IMR-90 (cell line): ENCODE data around the gene SIM2. TPM values are rescaled to one million over a fixed set of nuclear protein-coding genes. Genes with fewer than 3 reads are reported as not detected.

ENCODE experiments used
- ATAC-seq: fragments of 200-7000 bp; cut with Tn5 transposase; 2 replicates; pipeline ENCODE4 v1.9.1; 2020; ENCODE audit warnings: low read depth, mild to moderate bottlenecking, moderate library complexity
- BruUV-seq: library from RNA; stranded (reverse); fragments of 400-500 nt; replicated peaks from 2 replicates; lab custom pipeline; 2021; lab: Mats Ljungman, UMichigan
- CTCF ChIA-PET: fragments of 300-600 bp; formaldehyde crosslinking; extraction: SDS; loops from one replicate; lab custom pipeline; 2021; ENCODE audit warnings: antibody characterized with exemption; lab: Yijun Ruan, JAX
- POLR2A ChIA-PET: fragments of 300-600 bp; sonication (Branson Sonifier 250); formaldehyde crosslinking; loops from one replicate; lab custom pipeline; 2022; ENCODE audit warnings: antibody characterized with exemption; ENCODE audit not compliant: unreplicated experiment; lab: Charles Lee
- DNase-seq: peaks from one replicate; pipeline ENCODE4 v3.0.0; 2013
- H2AFZ ChIP-seq: replicated peaks from 2 replicates; pipeline ENCODE3; 2013; ENCODE audit warnings: low read length, mild to moderate bottlenecking; ENCODE audit not compliant: poor library complexity
- H2AK5ac ChIP-seq: 2 replicates; pipeline ENCODE4 v1.6.1; 2013; ENCODE audit warnings: low read depth, low read length, inconsistent platforms
- H2AK9ac ChIP-seq: replicated peaks from 2 replicates; pipeline ENCODE3; 2013; ENCODE audit warnings: mild to moderate bottlenecking, low read depth, low read length, moderate library complexity; ENCODE audit not compliant: poor library complexity
- H2BK120ac ChIP-seq: 2 replicates; pipeline ENCODE4 v1.6.1; 2013; ENCODE audit warnings: low read depth, low read length, inconsistent platforms
- H2BK15ac ChIP-seq: 3 replicates; pipeline ENCODE4 v1.6.1; 2013; ENCODE audit warnings: low read depth, low read length, inconsistent platforms
- H2BK20ac ChIP-seq: 2 replicates; pipeline ENCODE4 v1.6.1; 2013; ENCODE audit warnings: low read depth, mild to moderate bottlenecking, inconsistent platforms, low read length, moderate library complexity
- H2BK5ac ChIP-seq: 2 replicates; pipeline ENCODE4 v1.6.1; 2013; ENCODE audit warnings: mild to moderate bottlenecking, low read depth, low read length, inconsistent platforms; ENCODE audit not compliant: poor library complexity, severe bottlenecking
- H3K14ac ChIP-seq: replicated peaks from 2 replicates; pipeline ENCODE4 v1.6.1; 2013; ENCODE audit warnings: low read depth, low read length, inconsistent platforms
- H3K18ac ChIP-seq: 2 replicates; pipeline ENCODE4 v1.6.1; 2013; ENCODE audit warnings: low read depth, low read length, control low read depth
- H3K23ac ChIP-seq: 2 replicates; pipeline ENCODE4 v1.6.1; 2013; ENCODE audit warnings: low read depth, low read length, inconsistent platforms
- H3K27ac ChIP-seq: 2 replicates; pipeline ENCODE4 v1.5.1; 2013; ENCODE audit warnings: mild to moderate bottlenecking, control low read depth, low read length; ENCODE audit not compliant: insufficient read depth
- H3K27me3 ChIP-seq: 2 replicates; pipeline ENCODE4 v1.6.1; 2013; ENCODE audit warnings: low read length; ENCODE audit not compliant: control insufficient read depth, insufficient read depth
- H3K36me3 ChIP-seq: 2 replicates; pipeline ENCODE4 v1.6.1; 2013; ENCODE audit warnings: low read length, mixed read lengths; ENCODE audit not compliant: control insufficient read depth, insufficient read depth
- H3K4ac ChIP-seq: 2 replicates; pipeline ENCODE4 v1.6.1; 2013; ENCODE audit warnings: low read depth, low read length, inconsistent platforms
- H3K4me1 ChIP-seq: 2 replicates; pipeline ENCODE4 v1.6.1; 2013; ENCODE audit warnings: low read length, mixed read lengths; ENCODE audit not compliant: control insufficient read depth, insufficient read depth
- H3K4me2 ChIP-seq: 2 replicates; pipeline ENCODE4 v1.6.1; 2013; ENCODE audit warnings: low read depth, mild to moderate bottlenecking, control low read depth, low read length, moderate library complexity
- H3K4me3 ChIP-seq: 2 replicates; pipeline ENCODE4 v1.5.1; 2013; ENCODE audit warnings: low read depth, mild to moderate bottlenecking, control low read depth, low read length, moderate library complexity; ENCODE audit not compliant: insufficient read depth
- H3K56ac ChIP-seq: 2 replicates; pipeline ENCODE4 v1.6.1; 2013; ENCODE audit warnings: low read length, inconsistent platforms; ENCODE audit not compliant: insufficient read depth; ENCODE audit errors: extremely low read depth
- H3K79me1 ChIP-seq, 2 experiments: 2 replicates each; pipeline ENCODE4 v1.6.1; 2013; ENCODE audit warnings: low read length in 2 of 2, inconsistent platforms in 1 of 2, low read depth in 1 of 2
- H3K9ac ChIP-seq: 2 replicates; pipeline ENCODE4 v1.6.1; 2013; ENCODE audit warnings: low read depth, low read length, control low read depth
- H3K9me1 ChIP-seq: 2 replicates; pipeline ENCODE4 v1.6.1; 2013; ENCODE audit warnings: low read length, inconsistent platforms; ENCODE audit not compliant: insufficient read depth
- H3K9me3 ChIP-seq: 2 replicates; pipeline ENCODE4 v1.6.1; 2013; ENCODE audit warnings: low read length; ENCODE audit not compliant: control insufficient read depth, insufficient read depth
- H4K20me1 ChIP-seq: 2 replicates; pipeline ENCODE4 v1.6.1; 2013; ENCODE audit warnings: low read length, inconsistent platforms; ENCODE audit not compliant: insufficient read depth
- H4K5ac ChIP-seq: 2 replicates; pipeline ENCODE4 v1.6.1; 2013; ENCODE audit warnings: mild to moderate bottlenecking, low read depth, low read length, control low read depth
- H4K8ac ChIP-seq, 2 experiments: 2 replicates each; pipeline ENCODE4 v1.6.1; 2013; ENCODE audit warnings: low read depth in 2 of 2, low read length in 2 of 2, control low read depth in 1 of 2, inconsistent platforms in 1 of 2
- H4K91ac ChIP-seq: 2 replicates; pipeline ENCODE4 v1.6.1; 2013; ENCODE audit warnings: low read depth, low read length, inconsistent platforms; ENCODE audit not compliant: insufficient read depth
- BHLHE40 ChIP-seq: fragments of 150-350 bp; IDR thresholded peaks from 2 replicates; pipeline ENCODE4 v1.6.1; 2016; ENCODE audit warnings: mild to moderate bottlenecking, low read depth, low read length
- CEBPB ChIP-seq: IDR thresholded peaks from 2 replicates; pipeline ENCODE4 v1.6.1; 2012; ENCODE audit warnings: low read depth, low read length, improper control_type of control experiment
- CHD1 ChIP-seq: IDR thresholded peaks from 2 replicates; pipeline ENCODE4 v1.6.1; 2012; ENCODE audit warnings: low read depth, low read length, improper control_type of control experiment
- CTCF ChIP-seq: conservative IDR thresholded peaks from 2 replicates; pipeline ENCODE4 v1.5.1; 2012; ENCODE audit warnings: mild to moderate bottlenecking, low read depth, low read length, improper control_type of control experiment
- FOS ChIP-seq: fragments of 150-350 bp; IDR thresholded peaks from 2 replicates; pipeline ENCODE4 v1.6.1; 2016; ENCODE audit warnings: low read depth, low read length
- MAFK ChIP-seq: IDR thresholded peaks from 2 replicates; pipeline ENCODE4 v1.6.1; 2012; ENCODE audit warnings: low read depth, low read length, improper control_type of control experiment
- MAZ ChIP-seq: IDR thresholded peaks from 2 replicates; pipeline ENCODE4 v1.6.1; 2012; ENCODE audit warnings: low read depth, mild to moderate bottlenecking, low read length, improper control_type of control experiment, moderate library complexity, borderline replicate concordance
- MXI1 ChIP-seq: IDR thresholded peaks from 2 replicates; pipeline ENCODE4 v1.6.1; 2012; ENCODE audit warnings: low read depth, mild to moderate bottlenecking, low read length, moderate library complexity, borderline replicate concordance
- NFE2L2 ChIP-seq: fragments of 150-350 bp; IDR thresholded peaks from 2 replicates; pipeline ENCODE4 v1.6.1; 2016; ENCODE audit warnings: low read depth, mild to moderate bottlenecking, low read length
- POLR2A ChIP-seq: IDR thresholded peaks from 2 replicates; pipeline ENCODE4 v1.6.1; 2012; ENCODE audit warnings: mild to moderate bottlenecking, low read depth, low read length
- RAD21 ChIP-seq: IDR thresholded peaks from 2 replicates; pipeline ENCODE4 v1.6.1; 2012; ENCODE audit warnings: low read length, improper control_type of control experiment
- RCOR1 ChIP-seq: IDR thresholded peaks from 2 replicates; pipeline ENCODE4 v1.6.1; 2012; ENCODE audit warnings: mild to moderate bottlenecking, low read length, improper control_type of control experiment; ENCODE audit not compliant: insufficient replicate concordance
- RFX5 ChIP-seq: IDR thresholded peaks from 2 replicates; pipeline ENCODE4 v1.8.0; 2012; ENCODE audit warnings: low read depth, mild to moderate bottlenecking, low read length, moderate library complexity
- SMC3 ChIP-seq: fragments of 150-350 bp; IDR thresholded peaks from 2 replicates; pipeline ENCODE4 v1.6.1; 2016; ENCODE audit warnings: low read depth, mild to moderate bottlenecking, antibody characterized with exemption, low read length, moderate library complexity
- USF2 ChIP-seq: fragments of 150-350 bp; IDR thresholded peaks from 2 replicates; pipeline ENCODE4 v1.6.1; 2017; ENCODE audit warnings: mild to moderate bottlenecking, antibody characterized with exemption, low read length, low read depth
- WGBS, 2 experiments: methylation state at CpG; one replicate each; pipeline versions ENCODE4 v1.1.5 to v1.1.7; 2013; ENCODE audit warnings: missing lambda C conversion rate in 2 of 2; ENCODE audit not compliant: insufficient read length in 1 of 2; ENCODE audit errors: extremely low coverage in 2 of 2; 5-methylcytosine and 5-hydroxymethylcytosine counted together
- dilution Hi-C: fragments of 300-500 bp; cut with HindIII; formaldehyde crosslinking; loops from one replicate; pipeline ENCODE4 v1.14.3; 2018; ENCODE audit warnings: low sequenced_read_pairs; ENCODE audit not compliant: unreplicated experiment
- in situ Hi-C: fragments of 300-500 bp; cut with MboI; formaldehyde crosslinking; loops from 3 replicates; pipeline ENCODE4 v1.14.3; 2019; ENCODE audit warnings: low sequenced_read_pairs, inconsistent platforms, mixed read lengths
- intact Hi-C: fragments of 100-400 bp; cut with micrococcal nuclease; formaldehyde crosslinking; loops from 2 replicates; pipeline ENCODE4 v1.10.0; 2022
- polyA plus RNA-seq, 3 experiments: library from polyadenylated mRNA; depleted of rRNA; stranded (reverse); fragments of >200 nt; gene quantifications; 2 replicates each; pipeline ENCODE4 v1.2.3, GENCODE V29; 2012; ENCODE audit warnings: low replicate concordance in 1 of 3
- total RNA-seq: library from RNA; depleted of rRNA; stranded (reverse); fragments of >200 nt; gene quantifications from 2 replicates; pipeline ENCODE4 v1.2.3, GENCODE V29; 2012
- TF ChIP-seq, protein P1 (sequence below): fragments of 150-350 bp; IDR thresholded peaks from 2 replicates; pipeline ENCODE4 v1.6.1; 2016; ENCODE audit warnings: low read depth, mild to moderate bottlenecking, low read length, moderate library complexity, borderline replicate concordance

Gene SIM2
- total and polyA plus RNA-seq, 2 of the 4 experiments (the other 2 are of a cell fraction), result 2.2 to 7.5 TPM

- no peak overlapping the region for H3K4me3 ChIP-seq
- H3K9me3 ChIP-seq, result no peaks in the 10 kb centered on the region
- no peak overlapping the region for H2BK20ac ChIP-seq
- no peak overlapping the region for H4K91ac ChIP-seq
- H3K4me2 ChIP-seq, result no peak overlapping the region
- TF ChIP-seq NFE2L2 (no peak), CHD1 (no peak), BHLHE40 (no peak), SMC3 (no peak), CEBPB (no peak), CTCF (no peak), MAFK (no peak), MXI1 (no peak), MAZ (no peak), POLR2A (no peak), RFX5 (no peak), RCOR1 (no peak), USF2 (no peak), FOS (no peak), RAD21 (no peak)
- TF ChIP-seq, protein P1, sequence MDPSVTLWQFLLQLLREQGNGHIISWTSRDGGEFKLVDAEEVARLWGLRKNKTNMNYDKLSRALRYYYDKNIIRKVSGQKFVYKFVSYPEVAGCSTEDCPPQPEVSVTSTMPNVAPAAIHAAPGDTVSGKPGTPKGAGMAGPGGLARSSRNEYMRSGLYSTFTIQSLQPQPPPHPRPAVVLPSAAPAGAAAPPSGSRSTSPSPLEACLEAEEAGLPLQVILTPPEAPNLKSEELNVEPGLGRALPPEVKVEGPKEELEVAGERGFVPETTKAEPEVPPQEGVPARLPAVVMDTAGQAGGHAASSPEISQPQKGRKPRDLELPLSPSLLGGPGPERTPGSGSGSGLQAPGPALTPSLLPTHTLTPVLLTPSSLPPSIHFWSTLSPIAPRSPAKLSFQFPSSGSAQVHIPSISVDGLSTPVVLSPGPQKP, result no peak
- H3K23ac ChIP-seq, result no peak overlapping the region
- DNase-seq, result no peak
- H4K5ac ChIP-seq, result no peak overlapping the region
- no peak overlapping the region for H3K56ac ChIP-seq
- H4K20me1 ChIP-seq, result no peaks in the 10 kb centered on the region
- peak overlapping the region; percentile 64 for H2AFZ ChIP-seq
- no TSS peak for BruUV-seq
- H4K8ac ChIP-seq, result no peak overlapping the region; a peak in 1 of 4 replicates
- 100% methylated on average over 1 of the region's 3 CpGs; no CpG with 5 or more reads in 1 of the 2 experiments for WGBS, 2 experiments
- H3K9ac ChIP-seq, result no peak overlapping the region
- H2BK120ac ChIP-seq, result no peak overlapping the region
- H3K4me1 ChIP-seq, result peaks cover 4% of the 10 kb centered on the region
- no peak overlapping the region for H3K14ac ChIP-seq
- no peak overlapping the region for H3K18ac ChIP-seq
- peaks cover 10% of the 10 kb centered on the region for H3K27me3 ChIP-seq
- in situ Hi-C loops (loop anchor here (5.0 kb wide), 1 partner anchor 183 kb away; no protein-coding TSS in a partner anchor), dilution Hi-C loops (no loop called here), intact Hi-C loops (loop anchor here (10.0 kb wide), 1 partner anchor 239 kb away; no protein-coding TSS in a partner anchor)
- H3K27ac ChIP-seq, result no peak overlapping the region
- no peak overlapping the region for H2BK15ac ChIP-seq
- H2AK9ac ChIP-seq, result no peak overlapping the region
- H2AK5ac ChIP-seq, result no peak overlapping the region
- no peak for ATAC-seq
- ChIA-PET POLR2A (no interaction called here), CTCF (no interaction called here)
- H3K9me1 ChIP-seq, result 0 out of 2 replicates have a peak, but pooled peaks cover 2% of the 10 kb centered on the region
- H2BK5ac ChIP-seq, result no peak overlapping the region
- peaks cover 2% of the 10 kb centered on the region; the same call in 1 of the 2 replicates for H3K36me3 ChIP-seq
- H3K4ac ChIP-seq, result no peak overlapping the region
- H3K79me1 ChIP-seq, result no peaks in the 10 kb centered on the region
Measured at GRCh38 chr21:36744190-36744559, 45.3 kb downstream of the SIM2 start.
